Activated CD4-positive, alpha-beta T cell treated with anti-CD3 and anti-CD28 coated beads for 4 hours (primary cell): ENCODE measurements around the gene PDZD8.
A peak's percentile ranks its signal among the peaks of the same experiment; 100 is the strongest.
"Not testable (repeated sequence)": the region's sequence is repeated elsewhere in the genome, so short reads cannot be mapped to it uniquely, and the experiment has no call there.

ENCODE experiments used
- DNase-seq, 2 donors: peaks; one replicate each; pipeline ENCODE4 v3.0.0-alpha.2; 2020

PDZD8 gene

DNA sequence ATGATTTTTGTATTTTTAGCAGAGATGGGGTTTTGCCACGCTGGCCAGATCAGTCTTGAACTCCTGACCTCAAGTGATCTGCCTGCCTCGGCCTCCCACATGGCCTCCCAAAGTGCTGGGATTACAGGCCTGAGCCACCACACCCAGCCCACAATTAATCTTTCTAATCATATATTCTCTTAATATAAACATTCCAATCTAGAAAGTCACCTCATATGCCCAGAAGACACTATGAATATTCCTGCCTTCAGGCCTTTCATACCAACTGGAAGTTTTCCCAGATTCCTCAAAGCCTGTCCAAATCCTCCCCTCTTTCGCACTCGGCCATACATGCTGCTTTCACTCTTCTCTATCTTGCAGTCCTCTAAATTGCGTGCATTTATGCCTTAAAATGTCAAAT, 32.6 kb downstream of the PDZD8 start:
- DNase-seq = no peak

DNA sequence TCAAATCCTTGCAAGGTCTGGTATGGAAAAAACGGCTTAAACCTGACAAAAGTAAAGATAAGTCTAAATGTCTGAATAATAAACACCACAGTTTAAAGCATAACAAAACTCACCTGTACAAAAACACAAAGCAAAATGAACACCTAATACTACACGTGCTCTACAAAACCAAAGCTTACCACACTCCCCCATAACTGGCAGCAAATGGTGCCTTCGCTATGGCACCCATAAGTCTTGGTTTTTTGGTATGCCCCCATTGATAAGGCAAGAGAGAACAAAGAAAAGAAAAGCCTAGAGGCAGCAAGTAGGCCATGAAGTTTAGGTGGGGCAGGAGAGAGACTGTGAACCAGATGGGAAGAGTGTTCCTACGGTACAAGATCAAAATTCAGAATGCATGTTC, 34.2 kb downstream of the PDZD8 start:
- DNase-seq = no peak

DNA sequence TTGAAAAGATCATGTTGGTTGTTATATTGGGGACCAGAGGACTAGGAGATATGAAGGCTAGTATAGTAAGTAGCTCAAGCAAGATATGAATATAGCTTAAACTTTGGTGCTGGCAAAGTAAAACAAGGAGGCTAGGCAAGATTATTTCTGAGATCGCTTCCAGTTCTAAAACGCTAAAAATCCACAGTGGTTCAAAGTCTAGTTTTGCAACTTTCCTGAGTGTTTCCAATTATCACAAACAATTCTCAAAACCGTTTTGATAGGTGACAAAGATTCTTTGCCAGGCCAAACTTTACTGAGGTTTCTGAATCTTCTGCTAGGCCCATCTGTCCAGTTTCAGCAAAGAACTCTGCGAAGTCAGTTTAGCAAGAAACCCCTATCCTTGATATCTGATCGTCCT, 35.3 kb downstream of the PDZD8 start:
- DNase-seq = no peak

DNA sequence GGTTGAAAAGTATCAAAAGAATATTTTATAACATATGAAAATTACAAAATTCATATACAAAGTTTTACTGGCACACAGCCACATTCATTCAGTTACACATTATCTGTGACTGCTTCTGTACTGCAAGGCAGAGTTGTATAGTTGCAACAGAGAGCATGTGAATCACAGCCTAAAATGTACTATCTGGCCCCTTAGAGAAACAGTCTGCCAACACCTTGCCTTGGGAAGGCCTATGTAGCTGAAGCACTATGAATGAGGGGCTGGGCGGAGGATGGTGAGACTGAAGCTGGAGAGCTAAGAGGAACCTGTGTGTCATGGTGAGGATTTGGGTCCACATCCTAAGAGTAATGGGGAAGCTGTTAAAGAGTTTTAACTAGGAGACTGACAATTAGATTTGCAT, 35.7 kb downstream of the PDZD8 start:
- no peak for DNase-seq

DNA sequence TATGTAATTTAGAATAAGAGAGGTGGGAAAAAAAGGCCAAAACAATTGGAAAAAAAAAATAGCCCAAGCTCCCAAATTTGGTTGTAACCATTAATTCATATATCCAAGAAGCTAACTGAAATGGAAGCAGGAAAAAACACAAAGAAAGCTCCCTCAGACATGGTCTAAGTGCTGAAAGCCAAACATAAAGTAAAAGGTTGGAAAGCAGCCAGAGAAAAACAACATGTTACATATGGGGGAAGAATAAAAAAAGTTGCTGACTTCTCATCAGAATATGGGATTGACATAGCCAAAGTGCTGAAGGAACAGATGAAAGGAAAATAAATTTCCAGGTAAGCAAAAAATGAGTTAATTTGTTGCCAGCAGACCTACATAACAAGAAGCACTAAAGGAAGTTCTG, 40.3 kb downstream of the PDZD8 start:
- DNase-seq = no peak

DNA sequence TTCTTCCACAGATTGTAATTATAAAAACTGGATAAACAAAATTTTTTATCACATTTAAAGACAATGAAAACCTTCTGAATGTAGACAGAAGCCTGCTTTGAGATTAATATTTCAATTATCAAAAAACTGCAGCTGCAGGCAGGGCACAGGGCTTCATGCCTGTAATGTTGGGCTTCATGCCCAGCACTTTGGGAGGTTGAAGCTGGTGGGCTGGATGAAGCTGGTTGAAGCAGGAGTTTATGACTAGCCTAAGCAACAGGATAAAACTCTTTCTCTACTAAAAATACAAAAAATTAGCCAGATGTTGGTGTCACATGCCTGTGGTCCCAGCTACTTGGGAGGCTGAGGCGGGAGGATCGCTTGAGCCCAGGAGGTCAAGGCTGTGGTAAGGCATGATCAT, 41.2 kb downstream of the PDZD8 start:
- no peak for DNase-seq

DNA sequence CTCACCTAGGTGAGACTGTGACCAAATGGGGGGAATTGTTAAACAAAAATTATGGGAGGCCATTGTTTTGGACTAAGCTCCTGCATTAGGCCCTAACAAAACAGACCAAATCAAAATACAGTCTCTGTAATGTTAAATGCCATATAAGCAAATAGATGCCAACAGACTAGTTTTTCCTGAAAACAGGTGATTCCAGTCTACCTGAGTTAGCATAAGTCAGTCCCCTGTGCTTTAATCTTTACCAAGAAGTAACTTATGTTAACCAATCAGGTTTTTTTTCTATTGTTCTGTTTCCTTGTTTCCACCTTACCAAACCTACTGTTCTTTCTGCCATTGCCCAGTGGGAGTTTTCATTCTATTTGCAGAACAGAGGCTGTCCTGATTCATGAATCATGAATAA, 48.0 kb downstream of the PDZD8 start:
- DNase-seq = no peak

DNA sequence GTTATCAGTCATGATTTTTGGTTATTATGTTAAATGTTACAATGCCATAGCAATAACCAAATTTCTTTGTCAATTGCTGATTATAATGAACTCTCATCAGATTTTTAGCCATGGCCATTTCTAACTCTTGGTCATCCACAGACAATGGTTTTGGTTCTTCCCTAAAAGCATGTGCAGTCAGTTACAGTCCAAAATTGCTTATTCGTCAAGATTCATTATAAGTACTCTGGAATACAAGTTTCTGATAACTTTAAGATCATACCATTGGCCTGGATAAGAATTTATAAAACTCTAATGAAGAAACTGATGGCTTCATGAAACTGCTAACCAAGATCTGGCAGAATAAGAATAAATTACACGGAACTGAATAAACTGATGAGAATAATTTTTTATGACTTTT, 50.9 kb downstream of the PDZD8 start:
- no peak for DNase-seq

DNA sequence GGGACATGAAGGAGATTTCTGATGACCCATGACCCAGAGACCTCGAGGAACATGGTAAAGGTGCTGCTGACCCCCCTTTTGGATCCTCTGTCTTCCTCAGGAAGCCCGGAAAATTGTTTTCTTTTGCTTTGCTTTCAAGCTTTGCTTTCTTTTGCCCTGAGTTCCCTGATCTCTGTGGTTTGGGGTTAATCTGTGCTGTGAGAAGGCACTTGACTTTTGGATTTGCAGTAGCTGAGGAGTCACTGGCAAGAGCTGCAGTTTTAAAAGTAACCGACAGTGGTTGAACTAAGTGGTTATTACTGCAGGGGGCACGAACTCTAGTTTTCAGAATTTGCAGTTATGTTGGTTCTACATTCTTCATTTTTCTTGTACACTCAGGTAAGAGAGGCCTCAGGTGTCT, 53.0 kb downstream of the PDZD8 start:
- DNase-seq = no peak

DNA sequence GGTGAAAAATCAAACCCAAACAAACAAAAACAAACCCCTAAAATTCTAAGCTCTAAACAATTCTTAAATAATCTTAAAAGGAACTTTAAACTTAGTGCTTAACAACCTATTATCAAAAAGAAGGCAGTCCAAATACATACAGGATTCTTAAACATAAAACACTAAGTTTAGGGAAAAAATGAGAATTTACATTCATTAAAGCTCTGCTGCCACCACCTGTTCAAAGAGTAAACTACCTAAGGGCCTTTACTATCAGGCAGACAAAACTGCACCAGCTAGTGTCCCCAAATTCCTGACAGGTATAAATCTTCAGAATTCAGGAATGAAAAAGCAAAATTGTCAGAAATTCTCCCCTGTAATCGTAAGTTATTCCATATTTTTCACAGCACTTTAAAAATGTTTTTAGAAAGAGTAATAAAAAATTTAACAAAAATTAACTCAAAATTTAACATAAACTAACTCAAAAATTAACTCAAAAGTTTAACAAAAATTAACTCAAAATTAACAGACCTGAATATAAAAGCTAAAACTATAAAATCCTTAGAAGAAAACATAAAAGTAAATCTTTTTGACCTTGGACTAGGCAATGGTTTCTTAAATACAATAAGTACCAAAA, 55.1 kb downstream of the PDZD8 start:
- peak in 1 of 2 donors; percentile 2 for DNase-seq

DNA sequence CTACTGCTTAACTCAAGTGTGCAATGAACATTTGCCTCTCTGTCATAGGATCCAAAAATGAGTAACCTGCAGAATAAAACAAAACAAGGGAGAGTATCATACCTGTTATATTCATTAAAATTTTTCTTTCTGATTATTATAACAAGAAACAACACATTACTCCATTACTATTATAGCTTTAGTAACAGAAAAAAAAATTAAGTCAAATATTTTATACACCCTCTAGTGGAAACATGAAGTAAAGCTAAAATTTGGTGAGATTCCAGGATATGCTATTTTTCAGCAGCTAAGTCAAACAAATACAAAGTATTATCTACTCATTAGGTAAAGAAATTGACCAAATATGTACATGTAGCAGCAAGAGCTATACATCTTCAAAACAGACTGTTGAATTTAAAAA, 56.3 kb downstream of the PDZD8 start:
- no peak for DNase-seq

DNA sequence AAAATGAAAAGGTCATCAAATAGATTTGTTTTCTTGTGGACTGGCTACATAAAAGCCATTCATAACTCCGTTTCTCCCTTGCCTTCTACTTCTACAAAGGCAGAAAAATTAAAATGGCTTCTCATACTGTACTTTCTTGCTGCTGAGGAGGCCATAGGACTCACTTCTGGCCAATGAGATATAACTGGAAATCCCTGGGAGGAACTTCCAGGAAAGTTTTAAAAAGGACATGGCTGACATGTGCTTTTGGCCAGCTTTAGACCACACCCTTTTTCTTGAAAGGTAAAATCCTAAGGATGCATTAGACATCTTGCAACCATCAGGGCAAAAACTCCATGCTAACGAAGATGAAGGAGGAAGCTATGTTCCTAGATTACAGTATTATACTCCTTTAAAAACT, 58.5 kb downstream of the PDZD8 start:
- no peak for DNase-seq

DNA sequence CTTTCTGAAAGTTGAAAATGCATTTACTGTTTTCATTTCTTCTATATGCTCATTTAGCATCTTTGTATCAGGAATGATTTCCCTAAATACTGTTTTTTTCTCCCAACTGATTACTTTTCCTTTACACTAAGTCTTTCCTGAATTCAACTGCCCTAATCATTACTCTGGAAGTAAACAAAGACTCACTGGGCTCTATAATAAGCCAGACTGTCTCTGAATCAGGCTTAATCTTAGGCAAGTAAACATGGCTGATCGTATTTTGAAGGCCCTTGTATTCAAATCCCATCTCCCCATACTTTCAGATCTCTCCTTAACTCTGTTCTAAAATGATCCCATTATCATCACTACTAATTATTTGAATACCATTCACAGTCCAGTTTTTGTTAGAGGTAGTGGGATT, 61.6 kb downstream of the PDZD8 start:
- DNase-seq = no peak

DNA sequence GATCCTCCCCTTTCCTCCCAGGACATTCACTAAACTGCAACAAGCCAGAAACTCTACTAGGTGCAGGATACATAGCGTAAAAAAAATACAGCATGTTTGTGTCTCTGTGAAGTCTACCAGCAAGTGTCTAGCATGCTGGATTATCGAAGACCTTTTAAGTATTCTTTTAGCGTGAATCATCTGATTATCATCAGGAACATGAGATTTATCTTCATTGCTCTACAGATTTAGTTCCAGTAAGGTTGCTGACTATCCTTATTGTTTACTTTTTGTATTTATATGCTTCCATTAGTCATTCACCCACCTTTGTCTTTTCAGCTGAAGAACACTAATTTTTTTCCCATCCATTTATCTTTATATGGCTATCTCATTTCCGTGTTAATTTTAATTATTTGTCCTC, 62.8 kb downstream of the PDZD8 start:
- DNase-seq = no peak

DNA sequence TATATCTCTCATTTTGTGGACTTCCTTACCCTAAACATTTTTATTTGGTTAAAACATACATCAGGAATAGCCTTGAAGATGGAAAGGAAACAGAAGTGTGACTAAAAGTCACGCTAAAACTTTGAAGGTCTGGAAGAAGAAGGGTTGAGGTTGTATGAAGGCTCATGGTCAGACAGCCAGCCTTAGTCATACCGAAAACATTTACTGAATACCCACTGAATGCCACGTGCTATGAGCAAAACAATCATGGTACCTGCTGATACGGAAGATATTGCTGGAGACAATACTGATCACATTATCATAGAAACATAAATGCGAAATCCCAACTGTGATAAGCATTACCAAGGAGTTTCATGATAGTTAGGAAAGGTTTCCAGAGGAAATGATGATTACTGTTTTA, 64.0 kb downstream of the PDZD8 start:
- DNase-seq = no peak

DNA sequence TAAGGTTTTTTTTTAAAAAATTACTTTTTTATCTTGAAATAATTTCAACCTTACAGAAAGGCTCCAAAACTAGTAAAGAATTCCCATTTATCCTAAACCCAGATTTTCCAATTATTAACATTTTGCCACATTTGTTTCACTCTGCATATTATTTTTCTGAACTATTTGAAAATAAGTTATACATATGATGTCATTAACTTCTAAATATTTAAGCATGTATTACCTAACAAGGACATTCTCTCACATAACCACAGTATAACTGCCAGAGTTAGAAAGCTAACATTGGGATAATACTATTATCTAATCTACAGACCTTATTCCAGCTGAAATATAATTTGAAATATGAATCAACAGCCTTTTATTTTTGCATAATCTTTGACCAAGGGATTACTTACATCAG, 68.6 kb downstream of the PDZD8 start:
- no peak for DNase-seq

DNA sequence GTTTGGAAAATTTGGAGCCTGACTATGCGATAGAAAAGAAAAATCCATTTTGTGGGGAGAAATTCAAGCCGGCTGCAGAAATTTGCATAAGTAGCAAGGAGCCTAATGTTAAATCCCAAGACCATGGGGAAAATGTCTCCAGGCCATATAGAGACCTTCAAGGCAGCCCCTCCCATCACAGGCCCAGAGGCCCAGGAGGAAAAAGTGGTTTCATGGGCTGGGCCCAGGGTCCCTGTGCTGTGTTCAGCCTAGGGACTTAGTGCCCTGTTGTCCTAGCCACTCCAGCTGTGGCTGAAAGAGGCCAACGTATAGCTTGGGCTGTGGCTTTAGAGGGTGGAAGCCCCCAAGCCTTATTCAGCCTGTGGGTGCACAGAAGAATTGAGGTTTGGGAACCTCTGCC, 71.8 kb downstream of the PDZD8 start:
- DNase-seq = not testable (repeated sequence)

DNA sequence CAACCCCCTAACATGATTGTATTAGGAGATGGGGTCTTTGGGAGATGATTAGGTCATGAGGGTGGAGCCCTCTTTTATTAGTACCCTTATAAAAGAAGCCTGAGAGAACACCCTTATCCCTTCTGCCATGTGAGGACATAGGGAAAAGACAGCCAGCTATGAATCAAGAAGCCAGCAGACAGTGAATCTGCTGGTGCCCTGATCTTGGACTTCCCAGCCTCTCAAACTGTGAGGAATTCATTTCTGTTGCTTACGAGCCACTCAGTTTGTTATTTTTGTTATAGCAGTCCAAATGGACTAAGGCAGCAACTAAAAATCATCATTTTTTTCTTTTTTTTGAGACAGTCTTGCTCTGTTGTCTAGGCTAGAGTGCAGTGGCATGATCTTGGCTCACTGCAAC, 74.6 kb downstream of the PDZD8 start:
- DNase-seq = no peak

DNA sequence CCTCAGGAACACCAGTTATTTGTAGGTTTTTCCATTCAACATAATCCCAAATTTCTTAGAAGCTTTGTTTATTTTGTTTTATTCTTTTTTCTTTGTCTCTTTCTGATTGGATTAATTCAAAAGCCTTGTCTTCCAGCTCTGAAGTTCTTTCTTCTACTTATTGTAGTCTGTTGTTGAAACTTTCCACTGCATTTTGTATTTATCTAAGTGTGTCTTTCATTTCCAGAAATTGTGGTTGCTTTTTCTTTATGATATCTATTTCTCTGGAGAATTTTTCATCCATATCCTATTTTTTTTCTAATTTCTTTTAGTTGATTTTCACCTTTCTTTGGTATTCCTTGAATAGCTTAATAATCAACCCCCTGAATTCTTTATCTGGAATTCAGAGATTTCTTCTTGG, 75.8 kb downstream of the PDZD8 start:
- no peak for DNase-seq

DNA sequence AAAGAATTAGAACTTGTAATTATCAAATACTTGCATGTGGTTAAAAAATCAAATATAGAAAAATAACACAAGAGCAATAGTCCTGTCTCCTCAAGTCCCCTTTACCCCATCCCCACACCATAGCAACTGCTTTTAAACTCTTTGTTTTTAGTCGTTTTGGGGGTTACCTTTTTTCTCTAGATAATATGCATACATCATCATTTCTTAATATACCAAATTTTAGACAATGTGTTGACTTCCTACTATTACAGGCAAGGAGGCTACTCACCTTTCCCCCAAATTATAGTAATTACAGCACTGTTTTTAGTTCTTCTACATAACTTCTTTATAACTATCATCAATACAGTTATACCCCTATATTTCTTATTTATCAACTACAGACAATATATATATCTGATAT, 77.0 kb downstream of the PDZD8 start:
- no peak for DNase-seq

DNA sequence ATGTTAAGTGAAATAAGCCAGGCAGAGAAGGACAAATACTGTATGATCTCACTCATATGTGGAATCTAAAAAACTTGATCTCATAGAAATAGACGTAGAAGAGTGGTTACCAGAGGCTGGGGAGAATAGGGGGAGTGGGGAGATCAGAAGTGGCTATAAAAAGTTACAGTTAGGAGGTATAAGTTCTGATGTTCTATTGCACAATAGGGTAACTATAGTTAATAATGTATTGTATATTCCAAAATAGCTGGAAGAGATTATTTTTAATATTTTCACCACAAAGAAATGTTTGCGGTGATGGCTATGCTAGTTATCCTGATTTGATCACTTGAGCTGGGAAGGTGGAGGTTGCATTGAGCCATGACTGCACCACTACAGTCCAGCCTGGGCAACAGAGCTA, 80.5 kb downstream of the PDZD8 start:
- no peak for DNase-seq

DNA sequence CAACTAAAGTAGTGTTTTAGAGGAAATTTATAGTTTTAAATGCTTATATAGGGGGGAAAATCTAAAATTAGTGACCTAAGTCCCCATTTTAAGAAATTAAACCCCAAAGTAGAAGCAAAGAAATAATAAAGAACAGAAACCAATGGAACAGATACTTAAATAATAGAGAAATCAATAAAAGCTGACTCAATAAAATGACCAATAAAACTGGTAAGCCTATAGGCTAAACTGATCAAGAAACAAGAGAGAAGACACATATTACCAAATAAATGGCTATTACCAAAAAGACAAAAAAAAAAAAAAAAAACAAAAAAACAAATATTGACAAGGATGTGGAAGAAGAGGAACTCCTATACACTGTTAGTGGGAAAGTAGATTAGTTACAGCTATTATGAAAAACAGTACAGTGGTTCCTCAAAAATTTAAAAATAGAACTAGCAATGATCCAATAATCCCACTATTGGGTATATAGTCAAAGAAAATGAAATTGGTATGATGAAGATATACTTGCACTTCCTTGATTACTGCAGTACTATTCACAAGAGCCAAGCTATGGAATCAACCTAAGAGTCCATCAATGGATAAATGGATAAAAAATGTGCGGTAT, 81.1 kb downstream of the PDZD8 start:
- DNase-seq = no peak

DNA sequence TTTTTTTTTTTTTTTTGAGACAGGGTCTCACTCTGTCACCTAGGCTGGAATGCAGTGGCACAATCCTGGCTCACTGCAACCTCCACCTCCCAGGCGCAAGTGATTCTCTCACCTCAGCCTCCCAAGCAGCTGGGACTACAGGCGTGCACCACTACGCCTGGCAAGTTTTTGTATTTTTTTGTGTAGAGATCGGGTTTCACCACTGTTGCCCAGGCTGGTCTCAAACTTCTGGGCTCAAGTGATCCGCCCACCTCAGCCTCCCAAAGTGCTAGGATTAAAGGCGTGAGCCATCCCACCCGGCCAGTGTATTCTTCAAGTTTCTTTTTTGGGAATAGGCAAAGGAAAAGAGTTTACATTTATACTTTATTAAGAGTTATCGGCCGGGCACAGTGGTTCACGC, 84.4 kb downstream of the PDZD8 start:
- not testable (repeated sequence) for DNase-seq

DNA sequence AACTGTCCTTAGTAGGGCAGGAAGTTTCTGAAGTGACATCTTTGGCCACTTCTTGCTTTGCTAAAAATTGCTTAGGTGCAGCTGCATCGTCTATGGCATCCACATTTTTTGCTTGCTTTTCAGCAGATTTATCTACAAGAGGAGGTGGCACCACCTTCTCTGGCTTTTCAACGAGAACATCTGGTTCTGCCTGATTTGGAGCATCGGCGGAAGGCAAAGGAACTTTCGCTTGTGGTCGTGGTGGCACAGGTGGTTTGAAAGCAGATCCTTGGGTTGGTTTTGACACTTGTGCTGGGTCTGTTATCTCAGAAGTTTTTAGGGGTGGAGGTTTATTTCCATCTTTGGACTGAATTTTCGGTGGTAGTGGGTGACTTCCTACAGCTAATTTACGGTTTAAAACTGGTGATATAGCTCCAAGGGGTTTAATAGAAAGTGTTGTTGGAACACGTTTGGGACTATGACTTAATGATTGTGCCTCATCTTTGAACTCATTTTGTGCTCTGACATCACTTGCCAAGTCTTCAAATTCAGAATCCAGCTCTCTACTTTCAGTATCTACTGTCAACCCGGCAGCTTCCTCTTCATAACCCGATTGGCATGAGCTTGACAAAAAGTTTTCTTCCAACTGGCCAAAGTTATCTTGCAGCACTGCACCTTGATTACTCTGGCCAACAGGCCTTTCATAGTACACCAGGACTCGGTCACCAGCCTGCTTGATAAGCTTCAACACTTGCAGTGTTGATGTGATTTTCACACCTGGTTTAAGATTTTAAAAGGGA, 90.3 kb downstream of the PDZD8 start:
- DNase-seq = no peak

DNA sequence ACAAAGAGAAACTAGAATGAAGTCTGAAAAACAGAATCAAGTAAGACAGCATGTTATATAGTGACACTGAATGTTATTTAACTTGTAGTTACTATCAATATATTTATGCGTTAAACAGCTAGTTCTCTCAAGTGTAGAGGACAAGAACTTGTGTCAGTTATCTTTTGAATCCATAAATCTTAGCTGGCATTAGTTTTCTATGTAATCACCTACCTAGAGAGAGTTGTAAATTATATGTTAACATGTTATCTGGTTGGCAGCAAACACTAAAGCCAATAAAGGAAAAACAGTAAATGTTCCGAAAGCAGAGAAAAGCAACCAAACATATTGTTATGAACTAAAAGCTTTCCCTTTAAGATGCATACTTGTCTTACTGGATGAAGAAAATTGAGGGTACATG, 97.6 kb downstream of the PDZD8 start:
- no peak for DNase-seq
